Measurements from ENCODE around the gene POLQ. TPM values are rescaled to one million over a fixed set of nuclear protein-coding genes. Genes with fewer than 3 reads are reported as not detected.
"Not testable (repeated sequence)": the region's sequence is repeated elsewhere in the genome, so short reads cannot be mapped to it uniquely, and the experiment has no call there.

Gene POLQ
- total and polyA plus RNA-seq, 2 of the 8 experiments (the other 6 are each of a cell fraction or from before 2014, with no cell fraction given) = 3.6 to 15.3 TPM

- H3K27me3 ChIP-seq (replicated peaks in 1 of 4; ENCODE audit: control insufficient read depth in 3 of 4, extremely low read depth in 1 of 4, insufficient read depth in 3 of 4, low read length in 3 of 4); H3K27ac ChIP-seq (ENCODE audit: low read depth, low read length); H2BK20ac ChIP-seq (ENCODE audit: low read length); H4K5ac ChIP-seq (ENCODE audit: insufficient read length, low read depth, low read length); H4K91ac ChIP-seq (replicated peaks; ENCODE audit: insufficient read length, low read length); H3K56ac ChIP-seq (replicated peaks; ENCODE audit: insufficient read length, low read depth, low read length); H4K20me1 ChIP-seq (replicated peaks in 1 of 2; ENCODE audit: control insufficient read depth in 1 of 2, insufficient read depth in 2 of 2, low read length in 2 of 2); H3K79me2 ChIP-seq (ENCODE audit: control insufficient read depth in 1 of 2, insufficient read depth in 2 of 2, low read length in 2 of 2); H3K9me3 ChIP-seq (ENCODE audit: insufficient read depth in 2 of 2, low read depth in 1 of 2, low read length in 1 of 2); H3K9ac ChIP-seq (replicated peaks in 1 of 4; ENCODE audit: extremely low read depth in 1 of 4, low read depth in 3 of 4, low read length in 3 of 4); H3K18ac ChIP-seq (ENCODE audit: extremely low read depth, low read length); H2AK5ac ChIP-seq (ENCODE audit: low read depth, low read length); H3K36me3 ChIP-seq (ENCODE audit: control insufficient read depth in 2 of 4, insufficient read depth in 4 of 4, low read length in 3 of 4); H3K79me1 ChIP-seq (ENCODE audit: low read depth, low read length); FAIRE-seq; H3K4me1 ChIP-seq (replicated peaks in 1 of 4; ENCODE audit: control insufficient read depth in 3 of 4, insufficient read depth in 4 of 4, low read length in 3 of 4); H3K23ac ChIP-seq (ENCODE audit: insufficient read length); H4K8ac ChIP-seq (ENCODE audit: extremely low read depth, insufficient read depth, low read length); POLR2A ChIA-PET (ENCODE audit: partially characterized antibody); H2BK5ac ChIP-seq (ENCODE audit: low read depth, low read length); H2BK15ac ChIP-seq (ENCODE audit: low read length); H2BK120ac ChIP-seq (replicated peaks; ENCODE audit: low read depth, low read length); H3K4ac ChIP-seq (replicated peaks; ENCODE audit: insufficient read length, low read depth, low read length); H3K23me2 ChIP-seq (ENCODE audit: low read depth, low read length); H2BK12ac ChIP-seq (ENCODE audit: low read depth, low read length); H3K14ac ChIP-seq (ENCODE audit: insufficient read length); H2AFZ ChIP-seq (ENCODE audit: low read length); H3K4me2 ChIP-seq (ENCODE audit: insufficient read depth in 1 of 2, low read depth in 2 of 2, low read length in 2 of 2); H3K4me3 ChIP-seq (ENCODE audit: extremely low read depth in 1 of 4, insufficient read depth in 2 of 4, low read depth in 3 of 4, low read length in 4 of 4); DNase-seq (ENCODE audit: low read depth in 1 of 2, low spot score in 2 of 2): not testable (repeated sequence)
- WGBS, 2 experiments (ENCODE audit: extremely low coverage in 1 of 2, insufficient coverage in 1 of 2, insufficient read length in 1 of 2, insufficient replicate concordance in 2 of 2, low coverage in 1 of 2, low lambda C conversion rate in 2 of 2, missing lambda C conversion rate in 1 of 2) = 83% methylated on average over 8 of the region's 8 CpGs; no CpG with 5 or more reads in 1 of the 2 experiments
- CTCF ChIA-PET (ENCODE audit: partially characterized antibody) = interaction anchor here (1.0 kb wide), 1 partner anchor 579 kb away, joined by 4 read pairs; no protein-coding TSS in a partner anchor
These were observed 147.7 kb downstream of the POLQ start for GRCh38 chr3:121398051-121398450.

DNA sequence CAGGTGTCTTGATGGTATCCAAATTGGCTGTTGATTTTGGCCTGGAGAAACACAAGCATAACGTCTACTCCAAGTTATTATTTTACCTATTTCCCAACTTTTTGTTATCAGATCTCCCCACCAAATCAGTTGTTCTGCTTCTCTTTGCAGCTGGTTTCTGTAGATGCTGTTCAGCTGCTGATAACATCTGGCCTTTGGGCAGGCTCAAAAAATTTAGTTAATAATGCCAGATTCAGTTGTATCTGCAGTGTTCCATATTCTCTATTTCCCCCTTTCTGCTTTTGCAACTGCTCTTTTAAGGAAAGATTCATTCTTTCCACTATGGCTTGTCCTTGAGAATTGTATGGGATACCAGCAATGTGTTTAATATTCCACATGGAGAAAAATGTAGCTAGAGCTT lies 149.8 kb downstream of the POLQ start:
- H3K14ac ChIP-seq (ENCODE audit: insufficient read length); H2BK15ac ChIP-seq (ENCODE audit: low read length); POLR2A ChIA-PET (ENCODE audit: partially characterized antibody); H3K23ac ChIP-seq (ENCODE audit: insufficient read length); CTCF ChIA-PET (ENCODE audit: partially characterized antibody); H4K20me1 ChIP-seq (replicated peaks in 1 of 2; ENCODE audit: control insufficient read depth in 1 of 2, insufficient read depth in 2 of 2, low read length in 2 of 2); H2BK120ac ChIP-seq (replicated peaks; ENCODE audit: low read depth, low read length); H3K18ac ChIP-seq (ENCODE audit: extremely low read depth, low read length); H3K23me2 ChIP-seq (ENCODE audit: low read depth, low read length); FAIRE-seq; H4K5ac ChIP-seq (ENCODE audit: insufficient read length, low read depth, low read length); H2AK5ac ChIP-seq (ENCODE audit: low read depth, low read length); DNase-seq (ENCODE audit: low read depth in 1 of 2, low spot score in 2 of 2); H4K8ac ChIP-seq (ENCODE audit: extremely low read depth, insufficient read depth, low read length); H3K27ac ChIP-seq (ENCODE audit: low read depth, low read length); H2AFZ ChIP-seq (ENCODE audit: low read length); H2BK5ac ChIP-seq (ENCODE audit: low read depth, low read length); H3K79me2 ChIP-seq (ENCODE audit: control insufficient read depth in 1 of 2, insufficient read depth in 2 of 2, low read length in 2 of 2); H3K79me1 ChIP-seq (ENCODE audit: low read depth, low read length); H3K36me3 ChIP-seq (ENCODE audit: control insufficient read depth in 2 of 4, insufficient read depth in 4 of 4, low read length in 3 of 4); H3K9me3 ChIP-seq (ENCODE audit: insufficient read depth in 2 of 2, low read depth in 1 of 2, low read length in 1 of 2); H2BK20ac ChIP-seq (ENCODE audit: low read length); H3K27me3 ChIP-seq (replicated peaks in 1 of 4; ENCODE audit: control insufficient read depth in 3 of 4, extremely low read depth in 1 of 4, insufficient read depth in 3 of 4, low read length in 3 of 4); H3K4me2 ChIP-seq (ENCODE audit: insufficient read depth in 1 of 2, low read depth in 2 of 2, low read length in 2 of 2); H3K56ac ChIP-seq (replicated peaks; ENCODE audit: insufficient read length, low read depth, low read length); H3K9ac ChIP-seq (replicated peaks in 1 of 4; ENCODE audit: extremely low read depth in 1 of 4, low read depth in 3 of 4, low read length in 3 of 4); H3K4me1 ChIP-seq (replicated peaks in 1 of 4; ENCODE audit: control insufficient read depth in 3 of 4, insufficient read depth in 4 of 4, low read length in 3 of 4); H3K4me3 ChIP-seq (ENCODE audit: extremely low read depth in 1 of 4, insufficient read depth in 2 of 4, low read depth in 3 of 4, low read length in 4 of 4); H2BK12ac ChIP-seq (ENCODE audit: low read depth, low read length); H4K91ac ChIP-seq (replicated peaks; ENCODE audit: insufficient read length, low read length); H3K4ac ChIP-seq (replicated peaks; ENCODE audit: insufficient read length, low read depth, low read length): not testable (repeated sequence)
- WGBS, 2 experiments (ENCODE audit: extremely low coverage in 1 of 2, insufficient coverage in 1 of 2, insufficient read length in 1 of 2, insufficient replicate concordance in 2 of 2, low coverage in 1 of 2, low lambda C conversion rate in 2 of 2, missing lambda C conversion rate in 1 of 2) = 83% methylated on average over 1 of the region's 1 CpG; no CpG with 5 or more reads in 1 of the 2 experiments
